HG02870 (cell line): ENCODE results near the gene LIMK2.
"Not testable (repeated sequence)": the region's sequence is repeated elsewhere in the genome, so short reads cannot be mapped to it uniquely, and the experiment has no call there.

Experiments used
- ATAC-seq: cut with Tn5 transposase; IDR thresholded peaks from one replicate; pipeline ENCODE4 v1.9.1; 2021; ENCODE audit warnings: mild to moderate bottlenecking, moderate library complexity; ENCODE audit not compliant: unreplicated experiment

The LIMK2 gene

GRCh38 chr22:31288496-31289240 is 76.6 kb downstream of the LIMK2 start:
- ATAC-seq: no peak

- no peak for ATAC-seq
Observed at GRCh38 chr22:31289344-31289743, 77.2 kb downstream of the LIMK2 start.

GRCh38 chr22:31290494-31291471 is 78.7 kb downstream of the LIMK2 start:
- ATAC-seq: peak; percentile 84

GRCh38 chr22:31291481-31292235 is 79.6 kb downstream of the LIMK2 start:
- ATAC-seq: no peak

- ATAC-seq: peak; percentile 33
Observed at GRCh38 chr22:31292236-31292989, 80.3 kb downstream of the LIMK2 start, which contains the start of gene PIK3IP1. Gene PIK3IP1 (minus strand): TSS chr22:31292488. CDS start chr22:31292344, 144 bp downstream.

GRCh38 chr22:31295360-31295759 is 83.3 kb downstream of the LIMK2 start:
- ATAC-seq: no peak

- ATAC-seq: no peak
Observed at GRCh38 chr22:31295831-31296657, 83.9 kb downstream of the LIMK2 start.

- no peak for ATAC-seq
Observed at GRCh38 chr22:31300896-31301295, 88.8 kb downstream of the LIMK2 start.

- no peak for ATAC-seq
Observed at GRCh38 chr22:31302006-31302405, 89.9 kb downstream of the LIMK2 start.

GRCh38 chr22:31302537-31302936 is 90.4 kb downstream of the LIMK2 start:
- ATAC-seq: no peak

- ATAC-seq: no peak
Observed at GRCh38 chr22:31305194-31305593, 93.1 kb downstream of the LIMK2 start.

- ATAC-seq: no peak
Observed at GRCh38 chr22:31308181-31308580, 96.1 kb downstream of the LIMK2 start.

- ATAC-seq: no peak
Observed at GRCh38 chr22:31313366-31314147, 101.5 kb downstream of the LIMK2 start.

- ATAC-seq: not testable (repeated sequence)
Observed at GRCh38 chr22:31314220-31314619, 102.1 kb downstream of the LIMK2 start.

- ATAC-seq: no peak
Observed at GRCh38 chr22:31321421-31321820, 109.3 kb downstream of the LIMK2 start.

GRCh38 chr22:31323578-31324550 is 111.8 kb downstream of the LIMK2 start:
- no peak for ATAC-seq

- no peak for ATAC-seq
Observed at GRCh38 chr22:31326877-31327276, 114.8 kb downstream of the LIMK2 start.
